Naive B cell (primary cell): Measurements from ENCODE around the gene OXCT2. TPM values are rescaled to one million over a fixed set of nuclear protein-coding genes. Genes with fewer than 3 reads are reported as not detected.
A peak's percentile ranks its signal among the peaks of the same experiment; 100 is the strongest.
"Not testable (repeated sequence)": the region's sequence is repeated elsewhere in the genome, so short reads cannot be mapped to it uniquely, and the experiment has no call there.

ENCODE experiments used
- ATAC-seq, 2 donors: fragments of 150-1000 bp; cut with Tn5 transposase; 2 replicates each; pipeline ENCODE4 v1.10.0; 2021; ENCODE audit warnings: low read depth in 2 of 2, mild to moderate bottlenecking in 2 of 2, moderate library complexity in 2 of 2
- DNase-seq: peaks from one replicate; pipeline ENCODE4 v3.0.0; 2022
- H3K27ac Mint-ChIP-seq, 6 donors: one replicate each; pipeline ENCODE4 v1.8.0; 2020 to 2022; ENCODE audit warnings: mild to moderate bottlenecking in 6 of 6, mixed read lengths in 6 of 6, moderate library complexity in 5 of 6, inconsistent platforms in 2 of 6
- H3K27me3 Mint-ChIP-seq, 3 donors: one replicate each; pipeline ENCODE4 v1.8.0; 2021 to 2022; ENCODE audit warnings: mixed read lengths in 3 of 3, mild to moderate bottlenecking in 1 of 3
- H3K36me3 Mint-ChIP-seq, 2 donors: one replicate each; pipeline ENCODE4 v1.8.0; 2020 to 2022; ENCODE audit warnings: mixed read lengths in 2 of 2, inconsistent platforms in 1 of 2, mild to moderate bottlenecking in 1 of 2
- H3K4me1 Mint-ChIP-seq, 3 donors: one replicate each; pipeline ENCODE4 v1.8.0; 2020 to 2022; ENCODE audit warnings: mixed read lengths in 3 of 3, inconsistent platforms in 1 of 3, mild to moderate bottlenecking in 1 of 3, moderate library complexity in 1 of 3
- H3K4me3 Mint-ChIP-seq, 8 donors: one replicate each; pipeline ENCODE4 v1.8.0; 2020 to 2022; ENCODE audit warnings: mild to moderate bottlenecking in 8 of 8, mixed read lengths in 8 of 8, moderate library complexity in 8 of 8, inconsistent platforms in 2 of 8
- H3K9me3 Mint-ChIP-seq, 7 donors: one replicate each; pipeline ENCODE4 v1.8.0; 2020 to 2022; ENCODE audit warnings: mixed read lengths in 7 of 7, mild to moderate bottlenecking in 5 of 7, inconsistent platforms in 2 of 7, moderate library complexity in 1 of 7
- polyA plus RNA-seq, 6 donors: library from polyadenylated mRNA; unstranded; fragments of 300-500 nt; fragmentation: Illumina TruSeq; gene quantifications; one replicate each; pipeline ENCODE4 v1.2.3, GENCODE V29; 2021; ENCODE audit warnings: low read depth in 6 of 6

OXCT2 gene
- 1 to 10 TPM in 1 of 6 donors, under 1 TPM in 2, not detected in 3; 0.47 to 2.3 (median 0.92) TPM for polyA plus RNA-seq

DNA sequence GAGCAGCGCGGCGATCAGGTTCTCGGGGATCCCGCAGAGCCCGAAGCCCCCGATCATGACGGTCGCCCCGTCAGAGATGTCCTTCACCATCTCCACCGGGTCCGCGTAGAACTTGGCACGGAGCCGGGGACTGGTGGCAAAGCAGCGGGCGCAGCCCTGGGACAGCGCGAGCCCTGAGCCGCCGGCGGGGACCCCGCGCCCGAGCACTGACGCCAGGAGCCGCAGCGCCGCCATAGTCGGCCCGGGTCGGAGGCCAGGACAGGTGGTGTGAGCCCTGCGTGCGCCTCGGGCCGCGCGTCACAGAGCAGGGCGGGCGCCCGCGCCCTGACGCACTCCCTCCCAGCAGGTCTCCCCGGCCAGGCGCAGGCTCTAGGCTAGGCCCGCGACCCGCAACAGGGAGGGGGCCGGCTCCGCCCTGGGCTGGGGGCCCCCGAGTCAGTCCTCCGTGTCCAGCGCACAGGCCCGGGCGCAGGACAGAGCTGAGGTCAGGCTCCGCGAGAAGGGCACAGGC, at the start of gene OXCT2:
TSS of gene OXCT2 (minus strand) at position 327 of the 511 bp plus-strand sequence. CDS start at position 234, 93 bp downstream.
- H3K27me3 Mint-ChIP-seq, DNase-seq, H3K36me3 Mint-ChIP-seq, H3K4me1 Mint-ChIP-seq, H3K9me3 Mint-ChIP-seq: not testable (repeated sequence)
- Mint-ChIP-seq H3K27ac (peak within 1 kb of the TSS in 1 of 6 donors; percentile 70), H3K4me3 (peak within 1 kb of the TSS in 4 of 8 donors; percentile 8 to 63 (median 44))
- peak; percentile 58 to 62 for ATAC-seq

DNA sequence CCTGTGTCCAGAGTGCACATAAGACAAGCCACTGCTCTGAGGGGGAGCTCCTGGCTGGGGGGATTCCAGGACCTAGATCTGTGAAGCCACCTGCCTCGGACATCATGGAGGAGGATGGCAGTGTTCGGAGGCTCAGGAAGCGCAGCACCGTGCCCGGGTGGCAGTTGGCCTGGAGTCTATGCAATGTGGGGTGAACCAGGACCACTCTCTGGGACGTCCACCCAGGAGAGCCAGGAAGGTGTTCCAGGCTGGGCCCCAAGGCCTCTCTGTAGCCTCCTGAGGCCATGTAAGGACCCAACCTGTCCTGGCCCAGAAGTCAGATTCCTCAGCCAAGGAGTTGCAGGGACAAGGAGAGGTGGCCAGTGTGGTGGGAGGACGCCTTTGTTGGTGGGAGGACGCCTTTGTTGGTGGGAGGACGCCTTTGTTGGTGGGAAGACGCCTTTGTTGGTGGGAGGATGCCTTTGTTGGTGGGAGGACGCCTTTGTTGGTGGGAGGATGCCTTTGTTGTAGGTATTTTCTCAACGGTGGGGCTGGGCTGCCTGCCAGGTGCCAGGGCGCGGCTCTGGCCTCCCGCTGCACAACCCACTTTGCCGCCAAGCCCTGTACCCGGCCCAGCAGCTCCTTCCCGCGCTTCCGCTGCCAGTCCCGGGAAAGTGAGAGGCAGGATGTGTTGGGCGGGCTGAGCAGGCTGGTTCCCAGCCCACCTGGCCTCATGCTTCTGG, 48.1 kb upstream of the OXCT2 start:
- ATAC-seq = no peak
- H3K27ac Mint-ChIP-seq = no peak overlapping the region
- no peaks in the 10 kb centered on the region for H3K9me3 Mint-ChIP-seq
- peaks cover 10 to 17% (median 11%) of the 10 kb centered on the region in 3 donors for H3K4me1 Mint-ChIP-seq
- DNase-seq = no peak
- H3K36me3 Mint-ChIP-seq = no peaks in the 10 kb centered on the region
- H3K27me3 Mint-ChIP-seq = peaks cover 4 to 8% (median 6%) of the 10 kb centered on the region in 3 donors
- no peak overlapping the region for H3K4me3 Mint-ChIP-seq

DNA sequence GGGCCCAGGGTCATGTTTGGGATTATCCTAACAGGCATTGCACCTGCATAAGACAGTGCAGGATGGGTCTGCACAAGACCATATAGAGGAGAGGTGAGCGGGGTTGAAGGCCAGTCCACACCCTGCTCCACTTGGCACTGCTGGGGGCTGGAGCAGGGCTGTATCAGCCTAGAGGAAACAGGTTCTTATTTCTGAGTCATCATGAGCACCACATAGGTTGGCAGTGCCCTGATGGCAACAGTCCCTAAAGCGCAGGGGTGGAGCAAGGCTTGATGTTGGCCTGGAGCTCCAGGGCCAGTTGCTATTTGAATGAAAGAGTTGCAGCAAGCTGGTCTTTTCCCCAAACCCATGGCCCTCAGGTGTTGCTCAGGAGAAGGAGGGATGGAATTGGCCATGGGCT, 47.3 kb upstream of the OXCT2 start:
- no peaks in the 10 kb centered on the region for H3K36me3 Mint-ChIP-seq
- H3K27ac Mint-ChIP-seq = no peak overlapping the region
- H3K4me3 Mint-ChIP-seq = no peak overlapping the region
- H3K9me3 Mint-ChIP-seq = no peaks in the 10 kb centered on the region
- DNase-seq = no peak
- H3K4me1 Mint-ChIP-seq = peaks cover 10 to 17% (median 11%) of the 10 kb centered on the region in 3 donors
- peaks cover 4 to 8% (median 6%) of the 10 kb centered on the region in 3 donors for H3K27me3 Mint-ChIP-seq
- ATAC-seq = no peak

- ATAC-seq (peak; percentile 87 to 94), DNase-seq (peak; percentile 72)
- H3K27me3 Mint-ChIP-seq = peaks cover 3 to 10% (median 8%) of the 10 kb centered on the region in 3 donors
- peaks cover 10 to 17% (median 11%) of the 10 kb centered on the region in 3 donors for H3K4me1 Mint-ChIP-seq
- not testable (repeated sequence) for H3K9me3 Mint-ChIP-seq, H3K36me3 Mint-ChIP-seq
- H3K27ac Mint-ChIP-seq = peak overlapping the region; percentile 47 to 89 (median 76)
- H3K4me3 Mint-ChIP-seq = peak overlapping the region; percentile 27 to 91 (median 72)
These were observed 46.2 kb upstream of the OXCT2 start for GRCh38 chr1:39817091-39817932.

DNA sequence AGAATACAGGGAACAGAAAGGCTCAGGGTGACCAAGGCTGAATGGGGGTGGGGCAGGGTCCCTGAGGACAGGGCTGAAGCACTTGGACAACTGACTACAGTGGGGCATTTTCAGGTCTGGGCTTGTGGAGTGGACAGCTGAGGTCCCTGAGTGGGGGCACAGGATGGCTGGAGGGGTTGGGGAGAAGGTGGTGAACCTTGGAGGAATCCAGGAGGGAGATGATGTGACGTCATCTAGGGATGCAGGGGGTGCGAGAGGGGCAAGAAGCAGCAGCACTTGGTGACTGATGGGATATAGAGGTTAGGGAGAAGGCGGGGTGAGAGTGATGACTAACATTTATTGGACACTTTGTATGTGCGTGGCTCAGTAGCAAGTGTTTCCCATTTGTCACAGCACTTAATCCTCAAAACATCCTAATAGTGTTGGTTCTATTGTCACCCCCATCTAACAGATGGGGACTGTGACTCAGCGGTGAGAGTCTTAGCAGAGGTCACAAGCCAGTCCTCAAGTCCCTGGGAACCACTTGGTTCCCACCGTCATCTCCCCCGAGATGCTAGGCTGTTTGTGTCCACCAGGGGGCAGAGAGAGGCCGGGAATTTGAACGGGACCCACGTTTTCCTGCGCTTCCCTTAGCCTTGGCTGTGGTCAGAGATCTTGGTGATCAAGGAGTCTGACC, 45.4 kb upstream of the OXCT2 start:
- no peaks in the 10 kb centered on the region for H3K36me3 Mint-ChIP-seq
- H3K4me3 Mint-ChIP-seq = peak overlapping the region; percentile 27 to 91 (median 72)
- H3K27ac Mint-ChIP-seq = peak overlapping the region in 4 of 6 donors; percentile 37 to 88 (median 60)
- no peaks in the 10 kb centered on the region for H3K9me3 Mint-ChIP-seq
- peak; percentile 48 for DNase-seq
- H3K4me1 Mint-ChIP-seq = peaks cover 10 to 17% (median 11%) of the 10 kb centered on the region in 3 donors
- ATAC-seq = peak; percentile 44 to 48
- peaks cover 0 to 10% (median 8%) of the 10 kb centered on the region in 3 donors for H3K27me3 Mint-ChIP-seq

DNA sequence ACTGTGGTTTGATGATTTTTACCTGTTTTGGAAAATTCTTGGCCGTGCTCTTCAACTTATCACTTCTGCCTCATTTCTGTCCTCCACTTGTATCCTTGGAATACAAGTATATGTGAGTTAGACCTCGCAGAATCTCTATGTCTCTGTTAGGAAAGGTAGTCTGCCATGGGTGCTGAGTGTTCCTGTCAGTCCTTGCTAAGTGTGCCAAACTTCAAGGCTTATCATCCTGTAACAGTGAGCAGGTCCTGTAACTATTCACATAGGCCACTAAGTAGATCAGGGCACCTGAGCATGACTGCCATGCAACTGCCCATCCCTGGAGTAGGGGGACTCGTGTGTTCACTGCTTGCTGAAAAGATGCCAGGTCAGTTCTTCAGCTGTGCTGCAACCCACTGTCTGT, 41.8 kb upstream of the OXCT2 start:
- DNase-seq = no peak
- peaks cover 10 to 16% (median 11%) of the 10 kb centered on the region in 3 donors for H3K4me1 Mint-ChIP-seq
- no peak overlapping the region for H3K4me3 Mint-ChIP-seq
- no peak overlapping the region for H3K27ac Mint-ChIP-seq
- H3K9me3 Mint-ChIP-seq = no peaks in the 10 kb centered on the region
- no peaks in the 10 kb centered on the region for H3K36me3 Mint-ChIP-seq
- peaks cover 0 to 6% (median 0%) of the 10 kb centered on the region in 3 donors for H3K27me3 Mint-ChIP-seq
- no peak for ATAC-seq

DNA sequence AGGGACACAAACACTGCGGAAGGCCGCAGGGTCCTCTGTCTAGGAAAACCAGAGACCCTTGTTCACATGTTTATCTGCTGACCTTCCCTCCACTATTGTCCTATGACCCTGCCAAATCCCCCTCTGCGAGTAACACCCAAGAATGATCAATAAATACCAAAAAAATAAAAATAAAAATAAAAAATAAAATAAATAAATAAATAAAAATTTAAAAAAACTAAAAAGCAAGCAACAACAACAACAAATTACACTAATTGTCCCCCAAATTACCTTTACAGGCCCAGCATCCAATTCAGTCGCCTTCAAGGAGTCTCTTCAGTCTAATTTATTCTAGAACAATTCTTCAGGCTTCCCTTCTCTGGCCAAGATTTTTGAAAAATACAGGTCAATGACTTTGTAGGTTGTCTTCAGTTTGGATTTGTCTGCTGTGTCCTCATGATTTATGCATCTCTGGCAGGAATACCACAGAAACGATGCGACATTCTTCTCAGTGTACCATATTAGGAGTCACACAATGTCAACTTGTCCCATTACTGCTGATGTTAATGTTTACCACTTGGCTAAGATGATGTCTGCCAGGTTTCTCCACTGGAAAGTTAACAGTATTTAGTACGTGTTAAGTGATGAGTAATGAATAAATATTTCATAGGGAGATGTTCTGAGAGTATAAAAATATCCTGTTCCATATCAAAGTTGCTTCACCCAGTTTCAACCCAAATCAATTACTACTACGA, 37.8 kb upstream of the OXCT2 start:
- no peaks in the 10 kb centered on the region for H3K4me1 Mint-ChIP-seq
- H3K36me3 Mint-ChIP-seq = peaks cover 9 to 12% of the 10 kb centered on the region in 2 donors
- H3K27ac Mint-ChIP-seq = no peak overlapping the region
- H3K4me3 Mint-ChIP-seq = no peak overlapping the region
- ATAC-seq = no peak
- H3K9me3 Mint-ChIP-seq = peaks cover 4 to 14% (median 11%) of the 10 kb centered on the region in 7 donors
- DNase-seq = no peak
- peaks cover 0 to 6% (median 0%) of the 10 kb centered on the region in 3 donors for H3K27me3 Mint-ChIP-seq

GRCh38 chr1:39805385-39805784, 34.2 kb upstream of the OXCT2 start:
- no peaks in the 10 kb centered on the region for H3K4me1 Mint-ChIP-seq
- H3K9me3 Mint-ChIP-seq = peaks cover 4 to 14% (median 11%) of the 10 kb centered on the region in 7 donors
- H3K4me3 Mint-ChIP-seq = no peak overlapping the region
- no peak for DNase-seq
- peaks cover 9 to 12% of the 10 kb centered on the region in 2 donors for H3K36me3 Mint-ChIP-seq
- no peak for ATAC-seq
- H3K27ac Mint-ChIP-seq = no peak overlapping the region
- H3K27me3 Mint-ChIP-seq = no peaks in the 10 kb centered on the region

- no peak for ATAC-seq
- Mint-ChIP-seq H3K4me3 (peak overlapping the region in 2 of 8 donors; percentile 29 to 40), H3K27ac (peak overlapping the region in 1 of 6 donors; percentile 51), H3K9me3 (peaks cover 4 to 14% (median 11%) of the 10 kb centered on the region in 7 donors), H3K36me3 (peaks cover 9 to 12% of the 10 kb centered on the region in 2 donors), H3K4me1 (peaks cover 0 to 11% (median 10%) of the 10 kb centered on the region in 3 donors), H3K27me3 (peaks cover 0 to 4% (median 0%) of the 10 kb centered on the region in 3 donors)
- DNase-seq = no peak
These were observed 31.5 kb upstream of the OXCT2 start for GRCh38 chr1:39802496-39803260.

- Mint-ChIP-seq H3K36me3 (peaks cover 7% of the 10 kb centered on the region in 2 donors), H3K27ac (peak overlapping the region in 2 of 6 donors; percentile 15 to 49), H3K4me3 (no peak overlapping the region), H3K4me1 (peaks cover 0 to 11% (median 10%) of the 10 kb centered on the region in 3 donors), H3K27me3 (peaks cover 0 to 4% (median 0%) of the 10 kb centered on the region in 3 donors), H3K9me3 (peaks cover 2 to 9% (median 6%) of the 10 kb centered on the region in 7 donors)
- DNase-seq (no peak), ATAC-seq (no peak)
These were observed 29.3 kb upstream of the OXCT2 start for GRCh38 chr1:39800471-39800835.

- Mint-ChIP-seq H3K36me3 (peaks cover 2 to 3% of the 10 kb centered on the region in 2 donors), H3K27ac (peak overlapping the region in 3 of 6 donors; percentile 66 to 97 (median 93))
These were observed 28.8 kb upstream of the OXCT2 start for GRCh38 chr1:39799770-39800470.

More at GRCh38 chr1:39799770-39800470, 28.8 kb upstream of the OXCT2 start:
- Mint-ChIP-seq H3K4me1 (peaks cover 0 to 11% (median 10%) of the 10 kb centered on the region in 3 donors), H3K9me3 (peaks cover 2 to 3% (median 2%) of the 10 kb centered on the region in 7 donors), H3K4me3 (peak overlapping the region; percentile 63 to 87 (median 72)), H3K27me3 (peaks cover 0 to 5% (median 0%) of the 10 kb centered on the region in 3 donors)
- ATAC-seq = peak; percentile 44 to 47
- peak; percentile 57 for DNase-seq
